ENCODE data around the gene UBE2E1. TPM values are rescaled to one million over a fixed set of nuclear protein-coding genes. Genes with fewer than 3 reads are reported as not detected.
"Not testable (repeated sequence)": the region's sequence is repeated elsewhere in the genome, so short reads cannot be mapped to it uniquely, and the experiment has no call there.

The UBE2E1 gene
- total RNA-seq, 4 donors from 2014 or later = 82.4 to 126 (median 115) TPM

- TF ChIP-seq EP300 (IDR thresholded peaks at IDR 0.05) (no peak), POLR2AphosphoS5 (IDR thresholded peaks at IDR 0.05) (no peak), POLR2A (IDR thresholded peaks at IDR 0.05; ENCODE audit: low read depth) (no peak), CTCF (IDR thresholded peaks at IDR 0.05) (no peak)
- H3K36me3 ChIP-seq = no peaks in the 10 kb centered on the region
- peaks cover 0 to 6% (median 3%) of the 10 kb centered on the region in 4 donors for H3K4me1 ChIP-seq
- DNase-seq (ENCODE audit: extremely low spot score) = no peak
- intact Hi-C loops (cut with DNase I) = no loop called here
- WGBS = 80% methylated on average over 5 of the region's 5 CpGs
- H3K9me3 ChIP-seq = no peaks in the 10 kb centered on the region
- H3K27me3 ChIP-seq = no peaks in the 10 kb centered on the region
- no peak overlapping the region for H3K27ac ChIP-seq (replicated peaks in 1 of 4)
- no peak overlapping the region for H3K4me3 ChIP-seq
These were observed 39.8 kb downstream of the UBE2E1 start for GRCh38 chr3:23845326-23846216.

GRCh38 chr3:23849462-23849861, 43.7 kb downstream of the UBE2E1 start:
- H3K36me3 ChIP-seq, H3K27me3 ChIP-seq: not testable (repeated sequence)
- 70% methylated on average over 2 of the region's 2 CpGs for WGBS

GRCh38 chr3:23856286-23856685, 50.5 kb downstream of the UBE2E1 start:
- no peak overlapping the region for H3K27ac ChIP-seq (replicated peaks in 1 of 4)
- no peak for TF ChIP-seq POLR2AphosphoS5 (IDR thresholded peaks at IDR 0.05)
- TF ChIP-seq EP300 (IDR thresholded peaks at IDR 0.05) = no peak
- no peak for TF ChIP-seq CTCF (IDR thresholded peaks at IDR 0.05)
- no peak for TF ChIP-seq POLR2A (IDR thresholded peaks at IDR 0.05; ENCODE audit: low read depth)
- DNase-seq (ENCODE audit: extremely low spot score) = no peak
- intact Hi-C loops (cut with DNase I) = no loop called here
- H3K4me3 ChIP-seq = no peak overlapping the region
- H3K9me3 ChIP-seq = no peaks in the 10 kb centered on the region
- H3K36me3 ChIP-seq = peaks cover 0 to 6% (median 0%) of the 10 kb centered on the region in 4 donors
- peaks cover 31 to 60% (median 43%) of the 10 kb centered on the region in 4 donors for H3K4me1 ChIP-seq
- WGBS = 60% methylated on average over 3 of the region's 3 CpGs
- no peaks in the 10 kb centered on the region for H3K27me3 ChIP-seq

More at GRCh38 chr3:23849462-23849861, 43.7 kb downstream of the UBE2E1 start:
- H3K4me1 ChIP-seq; H3K4me3 ChIP-seq; H3K9me3 ChIP-seq; intact Hi-C loops (cut with DNase I); DNase-seq (ENCODE audit: extremely low spot score); H3K27ac ChIP-seq (replicated peaks in 1 of 4): not testable (repeated sequence)

GRCh38 chr3:23859012-23859743, 53.4 kb downstream of the UBE2E1 start:
- TF ChIP-seq EP300 (IDR thresholded peaks at IDR 0.05) (no peak), POLR2A (IDR thresholded peaks at IDR 0.05; ENCODE audit: low read depth) (no peak), POLR2AphosphoS5 (IDR thresholded peaks at IDR 0.05) (no peak), CTCF (IDR thresholded peaks at IDR 0.05) (no peak)
- no peaks in the 10 kb centered on the region for H3K27me3 ChIP-seq
- no peak overlapping the region for H3K4me3 ChIP-seq
- intact Hi-C loops (cut with DNase I) = no loop called here
- peak overlapping the region in 3 of 4 donors; percentile 9 to 39 (median 34) for H3K27ac ChIP-seq (replicated peaks in 1 of 4)
- DNase-seq (ENCODE audit: extremely low spot score) = no peak
- WGBS = 7% methylated on average over 1 of the region's 1 CpG
- H3K36me3 ChIP-seq = peaks cover 0 to 7% (median 0%) of the 10 kb centered on the region in 4 donors
- H3K4me1 ChIP-seq = peaks cover 32 to 68% (median 47%) of the 10 kb centered on the region in 4 donors
- H3K9me3 ChIP-seq = no peaks in the 10 kb centered on the region

- 95% methylated on average over 7 of the region's 7 CpGs for WGBS
- H3K27me3 ChIP-seq = no peaks in the 10 kb centered on the region
- H3K4me1 ChIP-seq = peaks cover 39 to 72% (median 54%) of the 10 kb centered on the region in 4 donors
- no peak overlapping the region for H3K4me3 ChIP-seq
- no peaks in the 10 kb centered on the region for H3K9me3 ChIP-seq
- H3K36me3 ChIP-seq = peaks cover 0 to 7% (median 0%) of the 10 kb centered on the region in 4 donors
- H3K27ac ChIP-seq (replicated peaks in 1 of 4) = peak overlapping the region in 1 of 4 donors; percentile 34
- intact Hi-C loops (cut with DNase I) = no loop called here
- TF ChIP-seq CTCF (IDR thresholded peaks at IDR 0.05) = no peak
- no peak for TF ChIP-seq EP300 (IDR thresholded peaks at IDR 0.05)
- TF ChIP-seq POLR2AphosphoS5 (IDR thresholded peaks at IDR 0.05) = no peak
- no peak for TF ChIP-seq POLR2A (IDR thresholded peaks at IDR 0.05; ENCODE audit: low read depth)
- DNase-seq (ENCODE audit: extremely low spot score) = no peak
These were observed 54.2 kb downstream of the UBE2E1 start for GRCh38 chr3:23859839-23860382.
